Raji (cell line): ENCODE results near the gene COL9A3.

Experiments used
- POLR2A ChIP-seq: IDR thresholded peaks from 2 replicates; pipeline ENCODE4 v1.6.1; 2011; ENCODE audit warnings: low read depth, low read length, control low read depth; ENCODE audit not compliant: insufficient read depth

COL9A3 gene

DNA sequence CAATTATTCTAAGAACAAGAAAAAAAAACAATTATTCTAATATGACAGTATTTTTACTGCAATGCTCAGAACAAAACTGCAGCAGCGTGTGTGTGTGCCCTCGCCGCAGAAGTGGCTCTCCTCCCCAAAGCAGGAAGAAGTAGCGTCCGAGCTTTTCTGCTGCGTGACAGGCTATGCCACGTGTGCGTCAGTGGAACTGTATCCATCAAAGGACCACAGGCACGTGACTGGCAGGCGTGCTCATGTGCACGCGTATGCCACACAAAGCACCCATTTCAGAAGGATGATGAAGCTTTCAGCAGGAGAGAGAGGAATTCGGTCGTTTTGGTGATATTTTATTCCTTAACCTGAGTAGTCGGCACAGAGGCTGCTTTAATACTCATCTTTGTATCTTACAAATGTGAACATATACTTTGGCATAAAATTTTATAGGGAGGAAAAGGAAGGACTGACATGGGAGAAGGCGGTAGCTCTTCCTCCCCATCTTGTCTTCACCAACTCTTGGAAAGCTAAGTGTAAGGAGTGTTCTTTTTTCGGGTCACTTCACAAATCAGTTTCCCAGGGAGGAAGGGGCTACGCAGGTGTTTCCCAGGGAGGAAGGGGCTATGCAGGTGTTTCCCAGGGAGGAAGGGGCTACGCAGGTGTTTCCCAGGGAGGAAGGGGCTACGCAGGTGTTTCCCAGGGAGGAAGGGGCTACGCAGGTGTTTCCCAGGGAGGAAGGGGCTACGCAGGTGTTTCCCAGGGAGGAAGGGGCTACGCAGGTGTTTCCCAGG is 41.4 kb downstream of the COL9A3 start:
- TF ChIP-seq POLR2A, result no peak

DNA sequence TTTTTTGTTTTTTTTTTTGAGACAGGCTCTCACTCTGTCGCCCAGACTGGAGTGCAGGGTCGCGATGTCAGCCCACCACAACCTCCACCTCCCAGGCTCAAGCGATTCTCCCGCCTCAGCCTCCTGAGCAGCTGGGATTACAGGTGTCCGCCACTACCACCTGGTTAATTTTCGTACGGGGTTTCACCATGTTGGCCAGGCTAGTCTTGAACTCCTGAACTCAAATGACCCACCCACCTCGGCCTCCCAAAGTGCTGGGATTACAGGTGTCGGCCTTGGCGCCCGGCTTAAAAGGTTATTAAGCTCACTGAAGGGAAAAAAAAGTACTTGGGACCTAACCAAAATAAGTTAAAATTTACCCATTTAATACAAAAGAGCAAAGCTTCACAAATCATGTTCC is 42.9 kb downstream of the COL9A3 start:
- TF ChIP-seq POLR2A, result no peak

DNA sequence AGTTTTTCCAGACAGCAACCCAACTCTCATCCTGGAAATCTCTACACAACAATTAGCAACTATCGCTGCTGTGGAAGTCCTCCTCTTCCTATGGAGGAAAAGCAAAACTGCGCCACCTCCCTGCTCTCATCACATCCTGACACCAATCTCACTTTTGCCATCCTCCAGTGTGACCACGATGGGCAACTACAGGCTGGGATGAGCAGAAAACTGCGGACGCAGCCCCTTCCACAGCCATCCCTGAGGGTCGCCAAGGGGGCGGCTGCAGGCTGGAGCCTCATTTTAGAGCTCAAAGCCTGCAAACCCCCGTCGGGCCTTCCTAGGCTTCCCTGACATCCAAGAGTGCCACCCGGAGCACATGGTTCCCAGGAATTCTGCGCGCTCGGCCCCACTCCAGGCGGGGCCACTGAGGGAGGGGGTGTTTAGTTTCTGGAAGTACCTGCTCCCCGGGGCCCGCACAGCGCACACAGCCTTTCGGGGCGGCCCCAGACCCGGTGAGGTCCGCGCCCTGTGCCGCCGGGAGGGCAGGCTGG is 43.6 kb downstream of the COL9A3 start:
- no peak for TF ChIP-seq POLR2A

DNA sequence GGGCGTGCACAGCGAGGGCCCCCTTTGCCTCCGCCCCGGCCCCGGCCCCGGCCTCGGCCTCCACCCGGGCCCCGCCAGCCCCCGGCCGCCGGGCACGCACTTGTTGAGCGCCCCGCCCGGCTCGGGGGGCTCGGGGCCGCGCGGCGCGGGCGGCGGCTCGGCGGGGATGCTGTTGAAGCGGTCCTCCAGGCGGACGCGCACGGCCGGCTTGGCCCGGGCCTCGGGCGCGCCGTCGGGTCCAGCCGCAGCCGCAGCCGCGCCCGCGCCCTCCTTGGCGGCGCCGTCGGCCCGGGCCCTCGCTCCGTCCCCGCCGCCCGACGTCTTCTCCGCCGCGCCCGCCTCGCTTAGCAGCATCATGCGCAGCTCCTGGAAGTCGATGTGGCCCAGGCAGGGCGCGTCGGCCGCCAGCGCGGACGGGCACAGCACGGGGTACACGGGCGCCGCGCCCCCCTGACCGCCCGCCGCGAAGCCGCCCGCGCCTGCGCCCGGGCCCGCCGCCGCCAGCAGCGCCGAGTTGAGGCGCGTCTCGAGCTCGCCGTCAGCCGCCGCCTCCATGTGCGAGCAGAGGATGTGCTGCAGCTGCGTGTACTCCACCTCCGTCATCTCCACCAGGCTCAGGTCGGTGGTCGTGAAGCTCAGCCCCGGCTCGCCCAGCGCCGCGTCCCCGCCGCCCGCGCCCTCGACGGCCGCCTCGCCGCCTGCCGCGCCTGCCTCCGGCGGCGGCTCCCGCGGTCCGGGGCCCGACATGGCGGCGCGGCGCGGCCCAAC is 44.3 kb downstream of the COL9A3 start:
- TF ChIP-seq POLR2A, result no peak

DNA sequence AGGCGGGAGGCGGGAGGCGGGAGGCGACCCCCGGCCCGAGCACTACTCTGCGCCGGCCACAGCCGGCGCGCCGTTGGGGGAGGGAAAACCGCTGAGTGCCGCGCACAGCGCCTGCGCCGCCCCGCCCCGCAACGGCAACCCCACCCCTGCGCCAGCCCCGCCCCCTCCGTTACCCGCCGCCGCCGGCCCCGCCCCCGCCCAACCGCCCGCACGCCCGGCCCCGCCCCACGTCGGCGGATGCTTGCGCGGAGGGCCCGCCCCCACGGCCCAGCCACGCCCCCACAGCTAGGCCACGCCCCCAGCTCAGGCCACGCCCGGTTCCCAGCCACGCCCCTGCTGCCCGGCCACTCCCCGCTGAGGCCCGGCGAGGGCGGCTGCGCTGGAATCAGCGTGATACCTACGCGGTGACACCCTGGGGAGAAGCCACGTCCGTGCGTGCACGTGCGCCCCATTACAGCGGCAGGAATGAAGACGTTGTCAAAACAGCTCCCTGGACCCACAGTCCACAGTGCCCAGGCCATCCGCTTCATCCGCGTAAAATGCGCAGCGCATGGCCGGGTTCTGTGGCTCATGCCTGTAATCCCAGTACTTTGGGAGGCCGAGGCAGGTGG is 45.0 kb downstream of the COL9A3 start, which contains the start of gene TCFL5:
Gene TCFL5 (minus strand): TSS at position 97 of the 611 bp plus-strand sequence. CDS start 152 bp downstream, outside the sequence.
- TF ChIP-seq POLR2A, result peak; percentile 41; the same call in 1 of the 2 replicates

- TF ChIP-seq POLR2A, result no peak
These were observed 47.4 kb downstream of the COL9A3 start for GRCh38 chr20:62864207-62864606.

GRCh38 chr20:62872184-62872847 is 55.5 kb downstream of the COL9A3 start:
- no peak for TF ChIP-seq POLR2A

DNA sequence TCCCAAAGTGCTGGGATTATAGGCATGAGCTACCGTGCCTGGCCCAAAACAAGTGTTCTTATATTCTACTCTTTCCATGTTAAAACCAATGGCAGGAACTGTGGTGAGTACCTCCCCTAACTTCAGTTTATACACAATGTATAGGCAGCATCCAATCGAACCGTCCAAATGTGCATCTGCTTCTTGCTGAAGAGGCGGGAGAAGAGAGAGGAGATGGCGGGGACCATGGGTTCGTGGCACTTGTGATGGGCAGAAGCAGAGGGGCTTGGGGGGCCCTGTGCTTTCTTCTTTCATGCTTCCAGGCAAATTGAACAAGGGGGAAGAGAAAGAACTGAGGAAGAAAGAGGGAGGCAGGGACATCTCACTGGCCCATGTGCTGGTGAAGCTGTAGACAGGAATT is 56.0 kb downstream of the COL9A3 start:
- TF ChIP-seq POLR2A, result no peak

DNA sequence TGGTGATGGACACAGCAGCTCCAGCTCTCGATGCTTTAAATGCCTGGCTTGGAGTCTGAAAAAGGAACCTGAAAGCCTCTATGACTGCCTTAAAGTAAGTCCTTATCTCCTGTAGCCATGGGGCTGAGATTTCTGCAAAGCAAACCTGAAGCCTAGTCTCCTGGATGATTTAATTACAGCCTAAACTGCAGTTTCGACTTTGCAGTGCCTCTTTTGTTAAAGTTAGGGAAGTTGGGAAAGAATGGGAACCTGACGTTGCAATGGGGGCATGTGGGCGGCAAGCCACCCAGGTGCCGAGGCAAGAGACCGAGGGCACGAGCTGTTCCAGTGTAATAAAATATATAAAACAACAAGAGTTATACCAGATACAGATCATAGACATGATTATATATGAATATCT is 56.4 kb downstream of the COL9A3 start:
- no peak for TF ChIP-seq POLR2A

DNA sequence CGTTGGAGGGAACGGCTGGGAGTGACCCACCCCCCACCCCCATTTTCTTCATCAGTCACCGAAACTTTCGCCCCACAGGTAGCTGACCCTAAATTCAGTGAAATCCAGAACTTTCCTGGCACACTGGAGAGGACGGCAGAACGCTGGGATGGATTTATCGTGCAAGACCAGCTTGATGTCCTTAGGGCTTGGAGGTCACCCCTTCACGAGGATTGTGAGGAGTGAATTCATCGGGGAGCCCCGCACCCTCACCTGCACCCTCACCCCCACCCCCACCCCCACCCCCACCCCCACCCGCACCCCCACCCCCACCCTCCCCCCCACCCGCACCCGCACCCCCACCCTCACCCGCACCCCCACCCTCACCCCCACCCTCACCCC is 58.1 kb downstream of the COL9A3 start:
- TF ChIP-seq POLR2A, result no peak

DNA sequence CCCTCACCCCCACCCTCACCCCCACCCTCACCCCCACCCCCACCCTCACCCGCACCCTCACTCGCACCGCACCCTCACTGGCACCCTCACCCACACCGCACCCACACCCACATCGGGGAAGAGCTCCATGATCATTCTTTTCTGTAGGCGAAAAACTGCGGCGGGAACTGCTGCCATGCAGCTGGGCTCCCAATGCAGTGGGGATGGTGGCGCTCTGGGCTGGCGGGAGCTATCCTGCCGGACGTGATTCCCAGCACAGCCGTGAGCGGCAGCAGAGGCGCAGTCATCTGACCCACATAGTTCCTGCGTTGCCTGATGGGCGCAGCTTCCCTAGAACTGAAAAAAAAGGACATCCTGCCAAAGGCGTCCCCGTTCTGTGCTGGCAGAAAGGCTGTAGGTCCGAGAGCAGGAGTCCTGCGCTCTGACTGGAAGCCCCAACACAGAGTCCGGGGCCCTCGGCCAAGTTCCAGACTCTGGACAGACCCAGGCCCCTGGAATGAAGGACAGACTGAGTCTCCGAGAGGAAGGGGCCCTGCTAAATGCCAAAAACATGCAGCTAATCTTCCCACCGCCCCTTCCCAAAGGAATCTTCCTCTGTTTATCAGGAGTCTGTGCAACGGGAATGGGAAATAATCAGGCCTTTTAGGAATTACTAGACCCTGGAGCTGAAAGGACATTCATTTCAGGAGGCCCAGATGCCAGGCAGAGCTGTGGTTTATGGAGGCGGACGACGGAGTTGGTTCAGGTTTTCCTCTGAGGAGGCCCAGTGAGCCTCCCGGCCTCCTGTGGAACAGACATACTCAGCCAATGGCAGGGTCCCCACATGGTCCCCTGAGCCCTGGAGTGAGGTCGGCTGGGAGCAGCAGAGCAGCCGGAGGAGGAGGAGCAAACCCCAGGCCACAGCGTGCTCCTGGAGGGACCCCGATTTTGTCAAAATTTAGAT is 58.8 kb downstream of the COL9A3 start:
- no peak for TF ChIP-seq POLR2A

GRCh38 chr20:62876501-62876901 is 59.7 kb downstream of the COL9A3 start:
- no peak for TF ChIP-seq POLR2A

GRCh38 chr20:62876902-62877816 is 60.3 kb downstream of the COL9A3 start:
- no peak for TF ChIP-seq POLR2A
